Lower leg skin (tissue), 3 donors: ENCODE measurements around the gene TCP10L.

Experiments
- POLR2A ChIP-seq, 2 donors: fragments of 450-650 bp; IDR thresholded peaks; one replicate each; pipeline ENCODE4 v1.6.1; 2016 to 2017; ENCODE audit warnings: antibody characterized with exemption in 2 of 2, mild to moderate bottlenecking in 1 of 2, moderate library complexity in 1 of 2
- TF ChIP-seq, protein P1 (sequence below), 3 donors: fragments of 450-650 bp; IDR thresholded peaks; one replicate each; pipeline ENCODE4 v1.5.1; 2016; ENCODE audit warnings: antibody characterized with exemption in 3 of 3, mild to moderate bottlenecking in 3 of 3, moderate library complexity in 2 of 3

DNA sequence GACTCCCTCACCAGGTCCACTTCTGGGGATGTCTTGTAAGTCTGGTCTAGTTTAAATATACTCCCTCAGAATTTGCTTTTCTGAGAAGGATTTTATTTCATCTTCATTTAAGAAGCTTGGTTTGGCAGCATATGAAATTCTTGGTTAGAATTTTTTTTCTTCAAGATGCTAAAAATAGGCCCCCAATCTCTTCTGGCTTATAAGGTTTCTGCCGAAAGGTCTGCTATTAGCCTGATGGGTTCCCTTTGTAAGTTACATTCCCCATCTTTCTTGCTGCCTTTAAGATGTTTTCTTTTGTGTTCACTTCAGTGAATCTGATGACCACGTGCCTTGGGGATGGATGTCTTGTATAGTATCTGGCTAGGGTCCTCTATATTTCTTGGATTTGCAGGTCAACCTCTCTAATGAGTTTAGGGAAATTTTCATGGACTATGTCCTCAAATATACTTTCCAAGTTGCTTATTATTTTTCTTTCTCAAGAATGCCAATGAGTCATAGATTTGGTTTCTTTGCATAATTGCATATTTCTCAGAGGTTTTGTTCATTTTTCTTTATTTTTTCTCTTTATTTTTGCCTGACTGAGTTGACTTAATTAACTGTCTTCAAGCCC is 19.4 kb downstream of the TCP10L start:
- TF ChIP-seq, protein P1, sequence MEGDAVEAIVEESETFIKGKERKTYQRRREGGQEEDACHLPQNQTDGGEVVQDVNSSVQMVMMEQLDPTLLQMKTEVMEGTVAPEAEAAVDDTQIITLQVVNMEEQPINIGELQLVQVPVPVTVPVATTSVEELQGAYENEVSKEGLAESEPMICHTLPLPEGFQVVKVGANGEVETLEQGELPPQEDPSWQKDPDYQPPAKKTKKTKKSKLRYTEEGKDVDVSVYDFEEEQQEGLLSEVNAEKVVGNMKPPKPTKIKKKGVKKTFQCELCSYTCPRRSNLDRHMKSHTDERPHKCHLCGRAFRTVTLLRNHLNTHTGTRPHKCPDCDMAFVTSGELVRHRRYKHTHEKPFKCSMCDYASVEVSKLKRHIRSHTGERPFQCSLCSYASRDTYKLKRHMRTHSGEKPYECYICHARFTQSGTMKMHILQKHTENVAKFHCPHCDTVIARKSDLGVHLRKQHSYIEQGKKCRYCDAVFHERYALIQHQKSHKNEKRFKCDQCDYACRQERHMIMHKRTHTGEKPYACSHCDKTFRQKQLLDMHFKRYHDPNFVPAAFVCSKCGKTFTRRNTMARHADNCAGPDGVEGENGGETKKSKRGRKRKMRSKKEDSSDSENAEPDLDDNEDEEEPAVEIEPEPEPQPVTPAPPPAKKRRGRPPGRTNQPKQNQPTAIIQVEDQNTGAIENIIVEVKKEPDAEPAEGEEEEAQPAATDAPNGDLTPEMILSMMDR (IDR thresholded peaks at IDR 0.05), result no peak
- no peak for TF ChIP-seq POLR2A (IDR thresholded peaks at IDR 0.05)
